Stimulated activated naive CD4-positive, alpha-beta T cell treated with Interleukin-2 at 50 U/mL for 16 hours (primary cell): Measurements from ENCODE around the gene ANAPC7.
A peak's percentile ranks its signal among the peaks of the same experiment; 100 is the strongest.
"Not testable (repeated sequence)": the region's sequence is repeated elsewhere in the genome, so short reads cannot be mapped to it uniquely, and the experiment has no call there.

Source experiments
- DNase-seq: peaks from one replicate; lab custom pipeline; 2025; lab: John Stamatoyannopoulos, UW

ANAPC7 gene

DNA sequence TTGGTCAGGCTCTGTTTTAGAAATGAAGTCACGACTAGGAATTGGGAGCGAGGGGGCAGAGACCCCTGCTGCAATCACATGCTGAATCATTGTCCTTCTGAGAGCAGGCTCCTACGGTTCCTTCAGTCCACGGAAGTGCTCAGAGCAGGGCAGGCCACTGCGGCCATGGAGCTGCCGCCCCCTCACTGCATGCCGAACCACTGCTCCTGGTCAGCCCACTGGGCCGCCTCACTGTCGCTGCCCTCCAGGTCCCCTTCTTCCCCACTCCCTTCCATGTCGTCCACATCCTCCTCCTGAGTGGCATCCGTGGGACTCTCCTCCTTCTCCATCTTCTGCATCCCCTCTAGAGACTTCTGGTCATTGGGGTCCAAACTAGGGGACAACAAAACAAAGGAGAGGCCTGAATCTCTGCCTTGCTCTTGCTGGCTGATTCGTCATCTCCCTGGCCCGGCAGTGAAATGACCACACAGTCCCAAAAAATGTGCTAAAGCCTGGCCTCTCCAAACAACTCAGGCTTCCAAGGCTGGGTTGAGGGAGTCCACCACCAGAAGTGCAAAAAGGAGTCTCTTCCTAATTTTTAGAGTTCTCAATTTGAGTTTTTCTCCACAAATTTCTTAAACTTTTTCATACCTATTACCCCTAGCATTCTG, 29.4 kb downstream of the ANAPC7 start:
- no peak for DNase-seq

DNA sequence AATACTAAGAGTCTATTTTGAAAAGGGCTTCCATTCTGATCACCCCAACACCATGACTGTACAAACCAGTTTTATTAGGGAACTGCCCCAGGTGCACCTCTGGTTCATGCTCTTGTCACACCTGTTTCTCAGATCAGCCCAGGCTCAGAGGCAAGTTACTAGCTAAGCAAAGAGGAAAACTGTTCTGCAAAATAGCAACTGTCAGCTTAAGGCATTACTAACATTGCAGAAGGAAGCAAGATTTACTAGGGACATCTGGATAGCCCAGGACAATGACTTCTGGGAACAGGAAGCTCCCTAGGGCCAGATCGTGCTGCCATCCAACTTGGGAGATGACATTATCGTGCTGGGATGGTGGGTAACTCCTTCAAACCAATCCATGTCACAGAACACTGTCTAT, 30.1 kb downstream of the ANAPC7 start:
- no peak for DNase-seq

DNA sequence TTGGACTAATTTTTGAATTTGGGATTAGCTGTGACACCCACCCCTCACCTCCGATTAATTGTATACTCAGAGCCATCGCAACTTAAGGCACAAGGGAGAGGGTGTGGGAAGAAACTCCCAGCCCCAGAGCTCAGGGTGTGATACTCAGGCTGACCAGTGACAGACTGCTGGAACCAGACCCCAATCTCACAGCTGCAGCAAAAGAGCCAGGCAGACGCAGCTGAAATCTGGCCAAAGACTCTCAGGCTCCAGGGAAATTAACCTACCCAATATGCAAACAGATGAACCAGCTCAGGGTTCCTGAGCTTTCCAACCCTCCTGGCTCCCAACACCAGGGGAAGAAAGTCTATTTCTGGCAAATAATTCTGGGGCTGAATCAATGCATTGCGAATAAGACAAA, 30.5 kb downstream of the ANAPC7 start:
- no peak for DNase-seq

DNA sequence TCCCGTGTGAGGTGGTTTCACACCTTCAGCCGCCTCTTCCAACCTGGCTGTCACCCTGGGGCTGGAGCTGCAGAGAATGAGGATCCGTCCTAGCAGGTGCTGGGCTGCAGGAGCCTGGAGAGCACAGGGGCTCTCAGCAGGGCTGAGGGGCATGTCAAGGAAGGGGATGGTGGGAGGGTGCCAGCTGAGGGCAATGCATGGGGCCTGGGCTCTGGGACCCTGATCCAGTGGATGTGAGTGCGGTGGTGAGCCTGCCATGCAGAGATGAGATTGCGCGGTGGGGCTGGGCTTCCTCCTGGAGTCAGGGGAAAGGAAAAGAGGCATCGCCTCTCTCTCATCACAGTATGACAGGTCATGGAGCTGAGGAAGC, 31.5 kb downstream of the ANAPC7 start:
- no peak for DNase-seq

DNA sequence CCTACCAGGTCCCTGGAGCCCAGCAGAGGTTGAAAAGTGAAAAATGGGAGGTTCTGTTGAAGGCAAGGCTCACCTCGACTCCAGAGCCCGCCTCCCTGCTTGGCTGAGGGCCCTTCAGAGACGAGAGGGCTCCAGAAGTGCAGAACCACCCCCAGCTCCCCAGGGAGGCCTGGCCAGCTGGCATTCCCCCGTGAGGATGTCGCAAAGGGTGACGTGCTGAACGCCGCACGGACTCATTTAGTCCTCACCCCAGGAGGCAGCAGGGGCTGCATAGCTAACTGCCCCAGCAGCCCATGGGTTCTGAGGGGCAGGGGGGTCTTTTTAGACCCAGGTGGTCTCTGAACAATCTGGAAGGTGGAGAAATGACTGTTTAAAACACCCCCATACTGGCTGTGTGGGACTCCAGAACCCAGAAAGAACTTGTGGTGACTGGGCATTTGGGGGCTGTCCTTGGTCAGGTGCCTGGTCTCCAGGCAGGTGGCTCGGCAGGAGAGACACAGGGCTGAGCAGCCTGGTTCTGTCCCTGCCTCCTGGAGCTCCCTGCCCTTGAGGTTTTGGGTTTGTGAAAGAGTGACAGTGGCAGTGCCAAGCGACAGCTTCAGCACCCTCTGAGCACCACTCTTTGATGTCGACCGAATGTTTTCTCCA, 32.0 kb downstream of the ANAPC7 start:
- DNase-seq, result no peak

DNA sequence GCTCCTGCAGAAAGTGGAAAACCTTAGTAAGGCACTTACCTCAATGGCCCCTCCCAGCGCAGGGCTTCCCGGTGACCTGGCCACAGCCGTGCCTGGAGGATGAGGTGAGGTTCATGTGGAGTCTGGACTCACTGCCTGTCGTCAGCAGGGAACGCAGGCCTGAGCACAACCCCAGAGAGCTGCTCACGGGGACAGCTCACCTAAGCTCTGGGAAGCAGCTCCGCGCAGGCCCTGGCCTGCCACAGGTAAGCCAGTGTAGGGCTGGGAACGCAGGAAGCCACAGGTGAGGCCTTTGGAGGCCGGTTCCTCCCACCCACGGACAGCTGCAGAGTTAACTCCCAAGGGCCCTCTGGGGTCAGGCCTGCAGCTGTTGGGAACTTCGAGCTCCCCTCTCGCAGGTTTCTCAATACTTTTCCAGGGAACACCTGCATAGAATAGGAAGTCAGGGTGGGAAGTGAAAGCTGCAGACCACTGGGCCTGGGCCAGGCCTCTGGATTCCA, 32.7 kb downstream of the ANAPC7 start:
- DNase-seq, result no peak

DNA sequence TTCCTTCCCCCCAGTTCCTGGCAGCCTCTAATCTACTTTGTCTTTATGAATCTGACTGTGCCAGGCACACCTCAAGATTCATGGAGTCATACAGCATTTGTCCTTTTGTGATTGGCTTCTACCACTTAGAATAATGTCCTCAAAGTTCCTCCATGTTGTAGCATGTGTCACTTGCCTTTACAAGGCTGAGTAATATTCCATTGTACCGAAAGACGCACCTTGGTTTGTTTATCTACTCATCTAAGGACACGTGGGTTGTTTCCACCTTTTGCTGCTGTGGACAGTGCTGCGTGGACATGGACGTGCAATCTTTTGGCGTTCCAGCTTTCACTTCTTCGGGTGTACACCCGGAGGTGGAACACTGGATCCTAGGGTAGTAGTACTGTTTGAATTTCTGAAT, 33.5 kb downstream of the ANAPC7 start:
- DNase-seq, result no peak

DNA sequence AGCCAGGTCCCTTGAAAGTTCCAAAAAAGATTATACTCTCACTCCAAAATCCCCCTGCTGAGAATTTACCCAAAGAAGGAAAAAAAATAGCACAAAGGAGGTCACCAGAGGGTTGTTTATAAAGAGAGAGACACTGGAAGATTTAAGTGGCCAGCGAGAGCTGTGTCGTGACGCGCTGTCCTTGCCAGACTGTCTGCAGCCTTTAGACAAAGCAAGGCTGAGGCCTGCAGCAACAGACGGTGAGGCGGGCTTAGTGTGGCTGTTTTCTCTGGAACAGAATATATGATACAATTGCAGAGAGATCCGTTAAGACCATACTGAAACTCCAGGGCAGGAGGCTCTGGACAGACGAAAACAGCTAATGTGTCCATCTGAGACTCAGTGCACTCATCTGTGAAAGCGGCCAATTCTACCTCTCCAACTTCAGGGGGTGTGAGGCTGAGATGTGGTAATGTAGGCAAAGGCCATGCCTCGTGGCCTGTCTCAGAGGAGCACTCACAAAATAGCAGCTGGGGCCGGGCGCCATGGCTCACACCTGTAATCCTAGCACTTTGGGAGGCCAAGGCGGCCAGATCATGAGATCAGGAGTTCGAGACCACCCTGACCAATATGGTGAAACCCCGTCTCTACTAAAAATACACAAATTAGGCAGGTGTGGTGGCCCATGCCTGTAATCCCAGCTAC, 36.2 kb downstream of the ANAPC7 start:
- DNase-seq, result no peak

DNA sequence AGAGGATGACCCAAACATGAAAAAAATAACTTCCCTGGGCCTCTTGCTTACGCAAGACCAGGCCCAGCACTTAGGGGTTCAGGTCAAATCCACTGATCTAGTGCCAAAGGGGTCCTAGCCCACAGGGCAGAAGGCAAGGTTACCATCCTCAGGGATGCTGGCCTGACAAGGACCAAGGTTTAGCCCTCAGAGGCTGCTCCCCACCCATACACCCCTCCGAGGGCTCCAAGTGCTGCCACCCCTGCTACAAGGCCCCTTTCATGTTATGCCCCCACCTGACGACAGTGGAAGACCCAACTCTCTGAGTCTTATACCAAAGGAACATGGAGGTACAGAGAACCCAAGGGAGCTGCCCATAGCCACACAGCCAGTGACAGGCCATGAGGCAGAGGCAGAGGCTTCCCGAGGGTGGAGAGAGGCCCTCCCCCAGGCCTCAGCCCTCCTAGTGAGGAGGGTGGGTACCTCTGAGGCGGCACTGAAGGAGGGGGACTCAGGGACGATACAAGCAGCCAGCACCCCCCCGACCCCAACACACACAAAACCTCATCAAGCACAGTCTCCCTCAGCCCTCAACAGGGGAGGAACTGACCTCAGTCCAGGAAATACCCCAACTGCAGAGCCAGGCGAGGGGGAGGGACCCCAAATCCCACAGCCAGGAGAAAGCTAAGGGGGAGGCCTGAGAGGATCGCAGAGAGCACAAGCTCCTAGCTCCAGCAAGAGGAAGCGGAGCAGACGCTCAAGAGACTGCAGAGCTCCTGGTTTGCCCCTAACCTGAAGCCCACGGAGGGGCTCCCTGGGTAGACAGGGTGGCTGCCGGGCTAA, 37.0 kb downstream of the ANAPC7 start:
- DNase-seq, result no peak

DNA sequence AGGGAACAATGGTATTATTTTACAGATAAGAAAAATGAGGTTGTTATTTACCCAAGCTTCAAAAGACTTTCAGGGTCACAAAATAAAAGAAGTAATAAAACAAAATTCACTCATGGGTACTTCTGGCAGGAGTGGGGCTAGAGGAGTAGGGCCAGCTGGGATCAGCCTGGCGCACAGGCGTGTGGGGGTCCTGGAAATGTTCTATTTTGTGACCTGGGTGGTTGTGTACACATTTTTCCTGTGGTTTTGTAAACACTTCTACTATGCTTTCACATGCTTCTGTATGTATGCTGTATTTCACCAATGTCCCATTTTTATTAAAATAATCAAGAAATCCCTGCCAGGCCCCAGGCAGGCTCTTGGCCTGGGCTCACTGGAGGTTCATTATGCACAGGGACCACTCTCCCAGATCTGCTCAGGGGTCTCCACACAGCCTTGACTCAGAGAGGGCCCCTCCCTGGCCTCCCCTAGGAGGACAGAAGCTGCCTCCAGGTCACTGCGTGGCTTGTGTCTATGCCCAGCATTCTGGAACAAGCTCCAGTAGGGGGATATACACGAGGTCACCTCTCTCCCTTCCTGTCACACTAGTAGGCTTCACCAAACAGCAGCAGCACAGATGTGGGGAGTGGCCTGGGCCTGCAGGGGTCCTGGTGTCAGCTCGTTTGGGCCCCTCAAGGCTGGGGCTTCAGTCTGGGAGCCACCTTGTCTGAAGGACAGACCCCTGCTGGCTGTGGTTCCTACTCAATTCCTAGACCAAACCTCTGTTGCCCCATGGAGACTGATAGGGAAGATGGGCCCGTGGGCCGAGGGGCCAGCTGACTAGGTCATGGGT, 37.8 kb downstream of the ANAPC7 start:
- DNase-seq, result no peak

DNA sequence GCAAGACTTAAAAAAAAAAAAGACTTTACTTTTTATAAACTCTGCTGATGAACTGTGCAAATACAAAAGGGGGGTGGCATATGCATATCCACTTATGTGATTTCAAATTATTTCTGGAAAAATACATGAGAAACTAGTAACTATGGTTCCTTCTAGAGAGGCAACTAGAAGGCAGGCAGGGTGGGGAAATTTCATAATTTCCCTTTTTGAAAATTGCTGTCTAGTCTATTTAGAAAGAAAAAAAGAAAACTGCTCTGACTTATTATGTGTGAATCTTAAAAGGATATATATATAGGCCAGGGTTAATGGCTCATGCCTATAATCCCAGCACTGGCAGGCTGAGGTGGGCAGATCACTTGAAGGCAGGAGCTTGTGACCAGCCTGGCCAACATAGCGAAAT, 42.3 kb downstream of the ANAPC7 start:
- no peak for DNase-seq

DNA sequence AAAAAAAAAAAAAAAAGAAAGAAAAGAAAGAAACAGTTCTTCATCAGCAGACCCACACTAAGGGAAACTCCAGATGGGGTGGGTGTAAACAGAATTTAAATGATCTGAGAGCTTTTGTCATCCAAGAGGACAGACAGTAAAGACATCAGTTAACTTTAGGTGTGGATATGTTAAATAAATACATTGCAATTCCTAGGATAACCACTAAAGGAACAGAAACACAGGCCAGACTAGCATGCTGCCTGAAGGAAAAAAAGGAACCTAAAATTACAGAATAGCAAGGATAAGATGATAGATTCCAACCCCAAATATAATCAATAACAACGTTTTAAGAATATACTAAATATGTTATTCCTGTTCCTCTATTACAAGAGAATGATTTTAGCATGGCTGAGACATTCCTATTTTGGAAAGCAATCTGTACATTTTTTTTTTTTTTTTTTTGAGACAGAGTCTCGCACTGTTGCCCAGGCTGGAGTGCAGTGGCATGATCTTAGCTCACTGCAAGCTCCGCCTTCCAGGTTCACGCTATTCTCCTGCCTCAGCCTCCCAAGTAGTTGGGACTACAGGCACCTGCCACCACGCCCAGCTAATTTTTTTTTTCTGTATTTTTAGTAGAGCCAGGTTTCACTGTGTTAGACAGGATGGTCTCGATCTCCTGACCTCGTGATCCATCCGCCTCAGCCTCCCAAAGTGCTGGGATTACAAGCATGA, 45.0 kb downstream of the ANAPC7 start:
- DNase-seq, result not testable (repeated sequence)

DNA sequence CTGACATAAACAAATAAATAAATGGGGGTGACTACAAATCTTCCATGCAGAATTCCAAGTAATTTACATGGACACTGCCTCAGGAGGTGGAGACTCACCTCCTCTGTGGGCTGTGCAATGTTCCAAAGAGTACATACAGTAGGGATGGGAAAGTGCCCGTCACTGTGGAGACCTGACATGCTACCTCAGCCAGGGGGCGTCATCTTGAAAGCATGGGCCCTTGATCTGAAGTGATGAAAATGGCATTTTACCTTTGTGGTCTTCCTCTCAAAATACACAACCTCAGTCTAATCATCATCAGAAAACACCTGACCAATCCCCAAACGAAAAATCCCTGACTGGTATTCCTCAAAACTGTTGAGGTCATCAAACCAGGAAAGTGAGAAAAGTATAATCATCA, 48.4 kb downstream of the ANAPC7 start:
- no peak for DNase-seq

DNA sequence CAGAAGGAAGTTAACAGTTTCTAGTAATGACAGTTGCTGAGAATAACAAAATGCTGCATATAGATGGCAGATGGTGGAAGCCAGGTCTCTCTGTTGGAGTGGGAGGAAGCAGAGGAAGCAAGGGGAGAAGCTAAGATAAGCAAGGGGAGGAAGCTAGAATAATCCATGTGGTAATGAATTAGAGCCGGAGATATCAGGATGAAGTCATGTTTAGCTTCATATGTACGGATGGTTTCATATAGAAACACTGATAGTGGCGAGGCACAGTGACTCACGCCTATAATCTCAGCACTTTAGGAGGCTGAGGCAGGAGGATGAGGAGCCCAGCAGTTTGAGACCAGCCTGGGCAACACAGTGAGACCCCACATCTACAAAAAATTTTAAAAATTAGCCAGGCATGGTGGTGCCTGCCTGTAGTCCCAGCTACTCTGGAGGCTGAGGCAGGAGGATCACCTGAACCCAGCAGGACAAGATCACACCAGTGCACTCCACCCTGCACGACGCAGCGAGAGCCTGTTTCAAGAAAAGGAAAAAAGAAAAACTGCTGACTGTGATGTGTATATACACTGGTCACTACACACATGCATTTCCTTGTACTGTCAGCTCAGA, 49.2 kb downstream of the ANAPC7 start:
- DNase-seq, result no peak

DNA sequence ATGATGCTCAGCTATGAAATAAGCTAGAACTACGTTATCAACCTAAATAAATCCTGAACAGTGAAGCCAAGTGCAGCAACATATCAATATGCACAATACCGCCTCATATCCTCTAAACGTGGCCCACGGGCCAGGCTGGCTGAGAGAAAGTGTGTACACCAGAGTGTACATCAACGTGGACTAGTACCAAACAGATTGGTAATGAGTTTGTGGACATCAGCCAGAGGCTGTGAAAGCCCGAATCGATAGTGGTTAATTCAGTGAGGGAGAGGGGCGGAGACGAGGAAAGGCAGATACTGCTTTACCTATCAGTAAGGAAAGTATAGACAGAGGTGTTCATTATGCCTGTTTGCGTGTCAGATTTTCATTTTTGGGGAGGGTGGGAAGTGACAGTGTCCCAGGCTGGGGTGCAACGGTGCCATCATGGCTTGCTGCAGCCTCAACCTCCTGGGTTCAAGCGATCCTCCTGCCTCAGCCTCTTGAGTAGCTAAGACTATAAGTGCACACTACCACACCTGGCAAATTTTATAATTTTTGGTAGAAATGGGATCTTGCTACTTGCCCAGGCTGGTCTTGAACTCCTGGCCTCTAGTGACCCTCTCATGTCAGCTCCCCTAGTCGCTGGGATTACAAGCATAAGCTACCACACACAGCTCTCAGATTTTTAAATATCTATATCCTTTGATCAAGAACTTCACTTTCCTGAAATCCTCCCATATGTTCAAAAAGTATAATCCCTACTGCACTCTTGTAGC, 50.1 kb downstream of the ANAPC7 start:
- DNase-seq, result no peak

DNA sequence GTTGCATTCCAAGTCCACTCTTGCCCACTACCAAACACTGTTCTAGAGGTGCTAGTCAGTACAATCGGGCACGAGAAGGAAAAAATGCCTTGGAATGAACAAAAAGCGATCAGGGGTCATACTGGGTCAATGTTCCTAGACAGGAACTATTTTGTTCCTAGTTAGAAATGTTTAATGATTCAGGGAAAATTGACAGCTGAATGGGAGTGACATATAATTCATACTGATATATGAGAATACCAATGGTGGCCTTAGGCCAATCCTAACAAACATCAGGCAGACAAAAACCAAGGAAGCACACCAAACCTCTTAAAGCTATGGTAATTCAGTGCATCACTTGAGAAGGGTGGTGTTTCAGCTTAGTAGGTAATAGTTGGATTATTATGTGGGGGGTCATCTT, 51.1 kb downstream of the ANAPC7 start:
- DNase-seq, result no peak

DNA sequence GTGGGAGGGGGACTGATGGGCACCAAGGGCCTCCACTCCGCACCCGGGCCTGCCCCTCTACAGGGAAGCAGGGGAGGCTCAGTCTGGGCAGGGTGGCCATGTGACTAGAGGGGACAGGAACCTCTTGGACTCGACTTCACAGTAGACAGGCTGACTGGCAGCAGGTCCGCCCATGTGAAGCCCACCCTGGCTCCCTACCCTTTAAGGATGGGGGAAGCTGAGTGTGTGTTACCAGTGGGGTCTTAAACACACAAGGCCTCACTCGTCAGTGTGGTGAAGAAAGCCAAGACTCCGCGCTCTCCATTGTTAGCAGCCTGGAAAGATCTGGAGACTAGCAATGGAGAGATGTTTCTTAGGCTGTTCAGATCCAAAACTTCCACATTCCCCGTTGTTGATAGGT, 52.4 kb downstream of the ANAPC7 start:
- DNase-seq, result no peak

DNA sequence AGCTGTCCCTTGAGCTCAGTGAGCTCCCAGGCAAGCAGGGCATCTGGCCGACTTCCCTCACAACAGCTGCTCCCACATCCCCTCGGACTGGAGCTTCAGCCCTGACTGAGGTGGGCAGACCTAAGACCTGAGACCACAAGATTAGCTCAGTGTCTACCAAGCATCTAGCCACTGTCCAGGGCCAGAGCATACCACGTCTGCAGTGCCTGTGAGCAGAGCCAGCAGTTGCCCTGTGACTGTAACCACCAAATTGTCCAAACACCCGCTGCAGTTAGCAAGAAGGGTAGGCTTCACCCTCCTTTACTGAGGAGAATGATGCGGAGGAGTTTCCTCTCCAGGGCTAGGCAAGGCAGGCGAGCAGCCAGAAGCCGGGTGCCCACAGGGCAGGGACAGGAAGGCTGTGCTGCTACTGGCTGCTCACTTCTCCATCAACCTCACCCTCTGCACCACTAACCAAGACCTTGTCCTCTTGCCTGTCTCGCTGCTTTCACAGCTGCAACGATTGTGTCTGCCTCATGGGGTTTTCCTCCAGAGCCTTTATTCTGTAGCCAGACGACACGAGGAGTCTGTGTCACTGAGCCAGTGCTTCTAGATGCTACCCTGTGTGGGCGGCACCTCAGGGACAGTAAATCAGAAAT, 53.9 kb downstream of the ANAPC7 start:
- peak; percentile 16 for DNase-seq

DNA sequence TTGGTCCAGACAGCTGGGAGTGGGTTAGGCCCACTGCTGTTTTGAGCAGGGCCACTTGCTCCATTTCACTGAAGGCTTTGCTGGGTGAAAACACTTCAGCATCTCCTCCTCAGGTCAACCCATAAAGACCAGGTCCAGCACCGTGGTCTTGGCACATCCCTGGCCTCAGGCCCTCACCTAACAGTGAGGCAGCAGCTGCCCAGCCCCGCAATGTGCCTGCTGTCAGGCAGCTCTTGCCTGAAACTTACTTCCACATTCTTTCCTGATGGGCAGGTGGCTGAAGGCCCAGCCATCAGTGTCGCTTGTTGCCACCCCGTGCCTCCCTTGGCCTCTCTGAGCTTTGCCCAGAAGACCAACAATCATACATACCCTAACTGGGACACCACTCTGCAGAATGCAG, 54.4 kb downstream of the ANAPC7 start:
- no peak for DNase-seq
